GM21360 (cell line): ENCODE measurements around the gene ALPI.

Source experiments
- ATAC-seq: cut with Tn5 transposase; IDR thresholded peaks from one replicate; pipeline ENCODE4 v1.9.1; 2021; ENCODE audit warnings: mild to moderate bottlenecking, moderate library complexity; ENCODE audit not compliant: unreplicated experiment

The ALPI gene

DNA sequence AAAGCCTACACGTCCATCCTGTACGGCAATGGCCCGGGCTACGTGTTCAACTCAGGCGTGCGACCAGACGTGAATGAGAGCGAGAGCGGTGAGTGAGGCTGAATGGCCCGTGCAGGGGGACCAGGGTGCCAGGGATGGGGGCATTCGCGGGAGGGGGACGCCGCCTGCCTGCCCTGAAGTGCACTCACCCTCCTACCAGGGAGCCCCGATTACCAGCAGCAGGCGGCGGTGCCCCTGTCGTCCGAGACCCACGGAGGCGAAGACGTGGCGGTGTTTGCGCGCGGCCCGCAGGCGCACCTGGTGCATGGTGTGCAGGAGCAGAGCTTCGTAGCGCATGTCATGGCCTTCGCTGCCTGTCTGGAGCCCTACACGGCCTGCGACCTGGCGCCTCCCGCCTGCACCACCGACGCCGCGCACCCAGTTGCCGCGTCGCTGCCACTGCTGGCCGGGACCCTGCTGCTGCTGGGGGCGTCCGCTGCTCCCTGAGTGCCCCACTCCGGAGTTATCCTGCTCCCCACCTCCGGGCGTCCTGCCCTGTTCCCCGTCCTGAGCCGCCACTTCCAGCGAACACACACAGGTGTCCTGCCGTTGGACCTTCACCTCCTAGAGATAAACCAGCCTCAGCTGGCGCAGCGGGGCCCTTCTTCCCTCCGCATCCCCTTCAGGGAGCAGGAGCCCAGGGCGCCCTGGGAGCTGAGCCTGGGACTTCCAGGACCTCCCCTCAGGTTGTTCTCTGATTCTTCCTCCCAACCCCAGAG, 2.9 kb downstream of the ALPI start:
- no peak for ATAC-seq

DNA sequence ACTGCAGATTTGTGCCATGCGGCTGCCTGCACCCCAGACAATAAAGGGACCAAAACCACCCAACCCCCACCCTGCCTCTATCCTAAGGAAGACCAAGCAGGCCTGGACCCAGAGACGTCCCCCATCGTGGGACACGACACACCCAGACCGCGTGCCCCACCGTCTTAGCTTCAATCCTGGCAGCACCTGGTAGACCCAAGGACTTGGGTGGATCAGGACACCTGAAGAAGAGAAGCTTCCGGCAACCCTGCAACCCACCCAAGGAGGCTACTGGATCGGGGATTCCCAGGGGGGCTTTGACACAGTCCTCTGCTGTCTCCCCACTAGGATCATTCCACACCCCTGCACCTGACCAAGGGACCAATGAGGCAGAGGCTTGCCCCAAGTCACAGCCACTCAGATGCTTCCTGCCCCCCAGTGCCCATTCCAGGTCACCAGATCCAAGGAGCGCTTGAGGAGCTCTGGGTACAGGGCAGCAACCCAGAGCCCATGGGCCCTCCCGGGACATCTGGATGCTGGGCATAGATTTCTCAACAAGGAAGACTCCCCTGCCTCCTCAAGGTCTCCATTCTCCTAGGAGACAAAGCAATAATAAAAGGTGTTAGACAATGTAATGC, 3.6 kb downstream of the ALPI start:
- ATAC-seq, result no peak

DNA sequence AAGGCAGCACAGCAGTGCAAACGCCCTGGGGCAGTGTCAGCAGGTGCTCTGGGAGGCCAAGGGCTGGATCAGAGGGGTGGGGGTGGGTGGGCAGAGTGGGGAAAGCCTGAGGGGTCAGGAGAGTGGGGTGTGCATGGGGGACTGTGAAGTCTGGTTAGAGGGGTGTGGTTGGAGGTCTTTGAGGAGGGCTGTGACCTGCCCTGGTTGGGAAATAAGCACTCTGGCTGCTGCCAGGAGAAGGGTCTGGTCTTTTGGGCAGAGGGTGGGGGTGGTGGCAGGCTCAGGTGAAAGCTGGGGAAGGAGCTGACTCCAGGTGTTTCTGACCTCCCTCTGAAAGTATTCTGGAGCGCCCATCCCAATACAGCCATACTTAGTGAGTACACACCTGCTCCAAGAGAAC, 4.2 kb downstream of the ALPI start:
- no peak for ATAC-seq

DNA sequence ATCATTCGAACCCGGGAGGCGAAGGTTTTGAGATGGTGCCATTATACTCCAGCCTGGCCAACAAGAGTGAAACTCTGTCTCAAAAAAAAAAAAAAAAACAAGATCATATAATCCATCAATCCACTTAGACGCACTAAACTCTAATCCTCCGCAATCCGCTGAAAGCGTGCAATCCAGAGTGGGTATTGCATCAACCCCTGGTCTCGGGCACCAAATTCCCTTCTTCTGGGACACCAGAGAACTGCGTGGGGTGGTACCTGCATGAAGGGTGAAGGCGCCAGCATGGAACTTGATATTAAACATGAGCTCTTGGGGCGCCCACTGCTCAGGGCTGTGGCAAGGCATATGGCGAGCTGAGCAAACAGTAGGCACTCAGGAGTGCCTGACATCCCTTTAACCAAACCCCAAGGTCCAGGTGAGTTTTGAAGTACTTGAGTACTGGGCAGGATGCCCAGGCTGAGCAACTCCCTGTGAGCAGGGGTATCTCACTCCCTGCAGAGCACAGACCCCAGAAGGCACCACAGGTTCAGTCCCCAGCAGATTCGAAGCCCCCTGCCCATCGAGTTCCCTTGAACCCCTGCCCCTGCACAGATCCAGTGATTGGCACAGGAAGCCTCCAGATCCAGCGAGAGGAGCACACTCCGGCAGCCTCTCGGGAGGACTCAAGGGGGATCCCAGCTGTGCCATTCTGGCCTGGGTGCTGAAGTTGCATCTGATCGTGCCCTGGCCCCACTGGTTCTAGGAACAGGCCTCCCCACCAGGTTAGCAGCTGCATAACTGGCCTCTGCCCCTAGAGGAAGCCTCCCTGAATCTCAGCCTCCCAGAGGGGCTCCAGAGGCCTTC, 8.0 kb downstream of the ALPI start:
- ATAC-seq, result no peak

DNA sequence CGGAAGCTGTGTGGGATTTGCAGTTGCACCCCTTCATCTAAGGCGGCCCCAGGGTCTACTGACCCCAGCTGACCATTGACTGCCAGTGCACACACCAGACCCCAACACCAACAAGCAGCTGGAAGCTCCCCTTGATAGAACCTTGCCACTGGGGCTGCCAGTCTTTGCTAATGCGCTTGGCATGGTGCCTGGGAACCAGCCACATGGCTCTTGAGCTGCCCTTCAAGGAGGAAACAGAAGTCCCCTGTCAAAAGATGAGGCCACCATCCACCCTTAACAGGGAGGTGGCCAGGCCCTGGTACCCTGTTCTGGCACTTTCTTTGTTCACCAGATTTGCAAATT, 8.6 kb downstream of the ALPI start:
- no peak for ATAC-seq

DNA sequence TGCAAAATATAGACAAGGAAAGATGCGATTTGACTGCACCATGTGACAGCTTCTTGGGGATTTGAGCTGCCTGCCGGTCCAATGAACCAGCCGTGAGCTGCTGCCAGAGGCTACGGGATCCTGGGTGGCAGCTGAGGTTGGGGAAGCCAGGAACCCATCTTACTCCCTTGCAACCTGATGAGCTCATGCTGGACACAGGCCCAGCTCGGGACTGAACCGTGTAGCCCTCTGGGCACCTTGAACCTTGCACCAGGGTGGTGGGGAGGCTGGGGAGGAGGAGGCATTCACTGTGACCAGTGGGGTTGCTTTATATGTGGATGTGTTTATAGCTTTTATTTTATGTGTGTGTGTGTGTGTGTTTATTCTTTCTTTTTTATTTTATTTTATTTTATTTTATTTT, 9.1 kb downstream of the ALPI start:
- no peak for ATAC-seq

DNA sequence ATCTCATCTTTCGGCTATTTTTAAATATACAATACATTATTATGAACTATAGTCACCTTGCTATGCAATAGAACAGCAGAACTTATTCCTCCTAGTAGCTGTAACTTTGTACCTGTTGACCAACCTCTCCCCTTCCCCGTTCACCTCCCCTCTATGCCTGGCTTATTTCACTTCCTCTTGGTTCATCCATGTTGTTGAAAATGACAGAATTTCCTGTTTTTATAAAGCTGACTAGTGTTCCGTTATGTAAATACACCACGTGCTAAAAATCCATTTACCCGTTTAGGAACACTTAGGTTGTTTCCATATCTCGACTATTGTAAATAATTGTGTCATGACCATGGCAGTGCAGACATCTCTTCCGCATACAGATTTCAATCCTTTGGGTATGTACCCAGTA, 10.3 kb downstream of the ALPI start:
- no peak for ATAC-seq

DNA sequence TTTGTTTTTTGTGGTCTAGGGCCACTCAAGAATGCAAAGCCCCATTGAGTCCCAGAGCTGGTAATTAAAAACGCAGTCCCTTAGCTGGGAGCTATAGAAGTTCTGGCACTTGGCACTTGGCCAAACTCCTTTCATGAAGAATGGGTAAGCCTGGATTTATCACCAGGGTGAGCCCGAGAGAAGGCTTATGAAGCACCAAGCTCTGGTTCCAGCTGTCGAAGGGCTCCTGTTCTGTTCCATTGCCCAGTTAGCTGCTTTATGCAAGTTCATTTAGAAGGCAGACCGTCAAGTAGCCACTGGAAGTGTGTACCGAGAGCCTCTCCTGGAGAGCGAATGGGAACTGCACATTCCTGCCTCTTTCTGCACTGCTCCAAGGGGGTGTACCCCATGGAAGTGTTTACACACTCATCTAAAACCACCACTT, 17.5 kb downstream of the ALPI start:
- ATAC-seq, result no peak

DNA sequence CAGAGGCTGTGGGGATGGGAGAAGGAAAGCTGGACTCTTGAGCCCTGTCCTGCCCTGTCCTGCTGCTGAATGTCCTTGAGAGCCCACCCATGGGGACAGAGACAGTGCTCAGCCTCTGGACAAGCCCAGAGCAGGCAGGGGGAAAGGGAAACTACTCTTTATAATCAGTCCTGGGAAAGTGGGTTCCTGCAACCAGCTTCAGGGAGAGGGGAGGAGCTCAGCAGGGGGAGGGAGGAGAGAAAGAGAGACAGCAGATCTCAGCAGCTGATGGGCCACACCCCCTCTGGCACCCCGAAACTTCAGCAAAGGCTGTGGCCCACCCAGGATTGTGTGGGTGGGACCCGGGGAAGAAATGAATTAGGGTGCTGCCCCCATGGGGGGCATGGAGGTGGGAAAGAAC, 20.1 kb downstream of the ALPI start:
- ATAC-seq, result no peak

DNA sequence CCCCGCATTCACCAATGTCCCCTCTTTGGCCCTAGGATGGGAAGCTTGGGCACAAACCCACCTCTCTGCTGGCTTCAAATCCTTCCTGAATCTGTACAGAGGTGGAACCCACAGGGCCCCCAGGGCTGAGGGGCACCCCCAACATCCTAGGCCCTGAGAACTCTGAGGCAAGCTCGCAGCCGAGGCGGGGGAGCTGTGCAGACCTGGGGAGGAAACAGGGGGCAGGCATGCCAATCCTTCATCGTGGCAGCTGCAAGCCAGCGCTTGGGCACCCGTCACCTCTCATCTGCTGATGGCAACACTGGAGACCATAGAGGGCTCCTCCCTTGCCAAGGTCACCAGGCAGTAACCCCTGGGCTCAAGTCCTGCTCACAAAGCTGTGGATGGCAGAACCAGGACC, 20.8 kb downstream of the ALPI start:
- ATAC-seq, result no peak

DNA sequence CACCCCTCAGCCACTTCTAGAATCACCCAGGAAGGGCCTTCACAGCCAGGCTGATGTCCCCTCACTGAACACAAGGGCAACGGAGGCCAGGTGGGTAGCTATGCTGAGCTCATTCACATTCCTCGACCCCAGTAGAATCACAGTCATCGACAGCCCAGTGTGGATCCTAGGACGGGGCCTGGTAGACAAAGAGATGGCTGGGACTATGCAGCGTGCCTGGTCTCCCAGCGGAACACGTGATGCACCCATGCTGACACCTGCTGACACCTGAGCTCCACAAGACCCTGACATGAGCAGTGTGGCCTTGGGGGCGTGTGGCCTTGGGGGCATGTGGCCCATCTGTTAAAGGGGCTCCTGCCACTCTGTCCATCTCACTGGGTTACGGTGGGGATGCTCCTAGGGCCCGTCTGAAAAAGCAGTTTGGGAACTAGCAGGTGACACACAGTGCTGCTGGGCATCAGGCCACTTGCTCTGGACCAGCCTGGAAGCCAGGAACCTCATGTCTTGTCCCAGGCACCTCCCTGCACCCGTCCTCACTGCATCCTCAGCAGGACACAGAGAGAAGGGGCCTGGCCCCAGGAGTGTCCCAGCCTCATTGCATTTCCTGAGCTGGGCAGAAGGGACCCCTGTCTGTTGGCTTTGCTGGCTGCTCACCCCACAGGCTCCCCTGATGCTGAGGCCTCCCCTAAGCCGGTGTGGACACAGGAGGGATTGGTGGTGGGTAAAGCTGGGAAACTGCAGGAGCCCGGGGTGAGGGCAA, 22.0 kb downstream of the ALPI start:
- no peak for ATAC-seq

DNA sequence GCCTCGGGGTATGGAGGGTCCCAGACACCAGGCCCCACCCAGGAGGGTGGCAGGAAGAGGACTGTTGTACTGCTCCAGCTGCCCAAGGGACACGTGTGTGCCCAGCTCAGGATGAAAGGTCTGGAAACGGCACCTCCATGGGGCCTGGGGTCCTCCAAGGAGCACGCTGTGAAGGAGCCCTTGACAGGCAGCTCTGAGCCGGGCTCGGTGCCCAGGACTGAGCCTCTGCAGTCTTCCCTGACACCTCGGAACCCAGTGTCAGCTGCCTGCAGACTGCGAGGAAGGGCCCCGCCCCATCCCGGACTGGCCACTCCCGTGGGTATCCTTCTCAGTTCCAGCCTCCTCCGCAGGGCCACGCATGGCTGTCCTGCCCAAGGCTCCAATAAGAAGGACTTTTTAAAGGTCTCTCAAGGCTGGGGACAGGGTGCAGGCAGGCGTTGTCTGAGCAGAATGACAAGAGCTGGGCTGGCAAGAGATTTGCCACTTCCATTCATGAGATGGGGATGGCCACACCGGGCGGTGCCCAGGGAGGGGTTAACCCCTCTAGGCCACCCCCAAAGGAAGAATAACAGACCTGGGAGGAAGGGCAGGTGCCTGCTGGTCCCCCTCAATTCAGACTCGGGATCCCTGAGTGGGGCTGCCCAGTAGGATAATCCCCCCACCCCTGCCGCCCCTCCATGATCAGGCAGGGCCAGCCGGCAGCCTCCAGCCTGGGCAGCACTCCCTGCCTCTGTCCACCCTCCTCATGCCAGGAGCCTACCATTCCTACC, 22.8 kb downstream of the ALPI start:
- no peak for ATAC-seq

DNA sequence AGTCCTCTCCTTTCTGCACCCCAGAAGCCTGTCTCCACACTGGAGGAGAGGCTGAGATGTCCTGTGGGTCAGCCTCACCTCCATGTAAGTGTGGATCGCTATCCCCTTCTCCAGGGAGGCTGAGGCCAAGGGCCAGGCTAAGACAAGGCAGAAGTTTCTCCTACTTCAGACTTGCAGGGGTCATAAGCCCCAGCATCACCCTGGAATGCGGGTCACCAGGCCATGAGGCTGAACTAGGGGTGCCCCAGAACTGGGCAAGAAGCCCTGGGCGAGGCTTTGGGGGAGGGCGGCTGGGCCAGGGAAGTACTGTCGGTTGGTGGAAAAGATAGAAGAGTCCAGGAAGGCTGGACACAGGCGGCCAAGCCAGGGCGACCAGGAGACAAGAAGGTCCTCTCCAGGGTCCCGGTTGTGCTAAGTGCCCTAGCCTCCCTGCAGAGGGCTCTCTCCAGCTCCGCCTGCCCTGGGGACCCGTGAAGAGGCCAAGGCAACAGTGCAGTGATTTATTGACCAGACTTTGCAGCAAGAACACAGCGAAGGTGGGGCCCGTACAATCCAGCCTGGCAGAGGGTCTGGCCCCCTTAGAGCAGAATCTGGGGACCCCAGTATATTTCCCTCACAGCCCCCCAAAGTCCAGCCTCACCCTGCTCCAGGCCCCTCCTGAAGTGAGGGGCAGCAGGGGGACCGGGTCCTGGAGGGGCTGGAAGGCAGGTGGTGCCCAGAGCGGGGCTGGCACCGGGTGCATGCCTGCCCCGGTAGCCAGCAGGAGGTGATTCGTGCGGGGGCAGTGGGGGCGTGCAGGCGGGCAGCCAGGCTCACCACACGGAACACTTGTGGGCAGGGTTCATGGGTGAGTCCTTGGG, 23.6 kb downstream of the ALPI start:
- ATAC-seq, result no peak

DNA sequence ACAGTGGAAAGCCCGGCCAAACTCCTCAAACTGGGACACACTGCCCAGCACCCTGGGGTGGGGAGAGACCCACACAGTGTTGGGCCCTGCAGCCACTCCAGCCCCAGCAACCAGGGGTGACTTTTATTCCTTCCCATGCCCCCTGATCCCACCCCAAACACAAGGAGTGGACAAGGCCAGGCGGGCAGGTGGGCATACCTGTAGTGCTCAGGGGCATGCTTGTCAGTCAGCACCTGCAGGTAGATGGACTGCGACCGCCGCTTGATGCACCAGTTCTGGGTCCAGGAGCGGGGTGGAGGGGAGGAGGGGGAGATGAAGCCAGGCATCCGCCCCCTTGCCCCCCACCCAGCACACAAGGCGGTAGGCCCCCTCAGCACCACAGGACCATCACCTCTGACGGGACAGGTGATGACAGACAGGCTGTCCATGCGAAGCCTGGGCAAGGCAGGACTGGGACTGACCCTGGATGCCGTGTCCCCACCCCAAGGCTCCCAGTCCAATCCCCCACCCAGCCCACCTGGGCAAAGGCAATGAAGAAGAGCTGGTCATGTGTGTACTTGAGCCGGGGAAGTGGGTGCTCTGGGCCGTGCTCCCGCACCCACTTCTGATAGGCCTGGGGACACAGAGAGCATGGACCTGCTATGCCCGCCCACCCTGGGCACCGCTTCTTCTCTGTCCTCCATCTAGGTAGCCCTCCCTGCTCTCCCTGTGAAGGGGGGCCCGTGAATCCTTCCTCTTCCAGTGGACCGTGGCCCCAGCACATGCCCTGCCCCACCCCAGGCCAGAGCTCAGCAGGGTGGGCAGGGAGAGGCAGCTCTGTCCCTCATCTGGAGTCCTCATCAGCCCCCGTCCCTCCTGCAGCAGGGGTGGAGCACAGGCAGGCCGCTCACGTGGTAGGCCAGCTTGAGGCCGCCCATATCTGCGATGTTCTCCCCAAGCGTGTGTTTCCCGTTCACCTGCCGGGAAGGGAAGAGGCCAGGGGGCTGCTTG, 24.5 kb downstream of the ALPI start:
- no peak for ATAC-seq

DNA sequence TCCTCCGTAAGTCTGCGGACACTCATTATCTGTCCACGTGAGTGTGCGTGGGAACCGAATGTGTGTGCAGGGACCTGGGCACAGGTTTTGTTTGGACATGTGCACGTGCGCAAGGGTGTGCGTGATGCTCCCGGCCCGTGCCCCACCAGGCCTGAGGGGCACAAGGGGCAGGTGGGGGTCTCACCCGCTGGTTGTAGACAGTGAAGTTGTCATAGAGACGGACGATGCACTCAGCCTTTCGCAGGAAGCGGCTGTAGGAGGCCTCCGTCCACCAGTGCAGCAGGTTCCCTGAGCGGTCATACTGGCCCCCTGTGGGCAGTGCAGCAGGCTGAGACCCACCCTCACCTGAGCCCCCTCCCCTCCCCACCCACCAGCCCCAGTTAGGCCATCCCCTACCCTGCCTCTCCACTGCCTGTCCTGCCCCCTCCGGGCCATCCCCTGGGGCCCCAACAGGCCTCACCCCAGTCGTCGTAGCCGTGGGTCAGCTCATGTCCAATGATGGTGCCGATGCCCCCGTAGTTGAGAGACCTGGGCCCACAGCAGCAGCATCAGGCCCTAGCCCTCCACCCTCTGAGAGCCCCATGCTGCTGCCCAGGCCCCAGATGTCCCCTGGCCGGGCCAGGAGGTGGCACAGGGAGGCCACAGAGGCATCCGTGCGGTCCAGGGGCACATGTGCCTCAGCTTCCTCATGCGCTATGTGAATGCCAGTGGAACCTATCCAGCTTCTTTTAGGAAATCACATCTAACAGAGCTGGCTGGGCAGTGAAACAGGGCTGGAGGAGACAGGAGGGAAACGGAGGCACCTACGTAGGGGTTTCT, 25.6 kb downstream of the ALPI start:
- ATAC-seq, result no peak

DNA sequence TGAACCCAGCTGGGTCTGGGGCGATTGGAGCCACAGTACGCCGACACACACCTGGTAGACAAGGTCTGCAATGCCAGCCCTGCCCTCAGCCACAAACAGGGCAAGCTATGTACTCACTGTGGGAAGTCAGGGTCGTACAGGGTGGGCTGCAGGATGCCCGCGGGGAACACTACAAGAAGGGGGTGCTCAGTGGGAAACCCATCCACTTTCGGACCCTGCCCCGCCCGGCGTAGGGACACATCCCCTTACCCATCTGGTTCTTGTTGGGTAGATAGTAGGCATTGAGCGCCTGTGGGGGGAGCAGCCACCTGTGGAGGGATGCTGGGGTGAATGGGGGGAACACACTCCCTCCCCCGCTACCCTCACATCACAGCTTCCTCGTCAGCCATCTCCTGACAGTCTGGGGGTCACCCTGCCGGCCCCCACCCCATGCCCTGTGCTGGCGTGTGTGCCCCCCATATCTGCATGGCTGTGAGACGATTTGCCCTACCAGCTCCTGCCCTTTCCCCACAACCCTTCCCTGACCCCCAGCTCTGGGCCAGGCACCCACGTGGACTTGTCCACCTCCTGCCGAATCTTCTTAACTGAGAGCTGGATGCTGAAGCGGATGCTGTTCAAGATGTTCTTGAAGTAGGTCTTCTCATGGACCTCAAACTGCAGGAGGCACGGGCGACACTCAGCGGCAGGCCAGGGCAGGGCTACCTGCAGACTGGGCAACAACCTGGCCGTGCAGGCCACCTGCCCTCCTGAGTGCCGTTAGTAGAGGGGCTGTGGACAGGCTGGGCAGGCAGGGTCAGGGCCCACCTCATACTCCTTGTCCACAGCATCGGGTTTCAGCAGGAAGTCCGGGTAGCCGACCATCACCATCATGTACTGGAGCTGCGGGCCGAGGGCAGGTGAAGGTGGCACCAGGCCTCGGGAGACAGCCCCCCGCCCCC, 26.6 kb downstream of the ALPI start:
- ATAC-seq, result no peak
